COLO829 (cell line): ENCODE data around the gene GUK1.

ENCODE experiments used
- DNase-seq: peaks from one replicate; pipeline ENCODE4 v3.0.0; 2012; ENCODE audit warnings: low spot score

The GUK1 gene

GRCh38 chr1:228139931-228140723 is at the start of gene GUK1:
Gene GUK1, plus strand, starts transcription at chr1:228140279. Its CDS starts 24 bp downstream, at chr1:228140303.
- peak; percentile 99 for DNase-seq

GRCh38 chr1:228090613-228091081 is 49.4 kb upstream of the GUK1 start:
- no peak for DNase-seq

- DNase-seq: no peak
Observed at GRCh38 chr1:228091084-228091483, 49.0 kb upstream of the GUK1 start.

- DNase-seq: no peak
Observed at GRCh38 chr1:228092342-228093049, 47.6 kb upstream of the GUK1 start.

- DNase-seq: no peak
Observed at GRCh38 chr1:228093050-228093906, 46.8 kb upstream of the GUK1 start.

- DNase-seq: no peak
Observed at GRCh38 chr1:228094432-228095016, 45.6 kb upstream of the GUK1 start.

GRCh38 chr1:228095161-228095560 is 44.9 kb upstream of the GUK1 start:
- DNase-seq: no peak

- no peak for DNase-seq
Observed at GRCh38 chr1:228095938-228096337, 44.1 kb upstream of the GUK1 start.

- no peak for DNase-seq
Observed at GRCh38 chr1:228096416-228097332, 43.4 kb upstream of the GUK1 start.

- DNase-seq: no peak
Observed at GRCh38 chr1:228097333-228098081, 42.6 kb upstream of the GUK1 start.

GRCh38 chr1:228098323-228098931 is 41.7 kb upstream of the GUK1 start:
- DNase-seq: no peak

GRCh38 chr1:228099331-228099732 is 40.7 kb upstream of the GUK1 start:
- no peak for DNase-seq

- DNase-seq: no peak
Observed at GRCh38 chr1:228100822-228101613, 39.1 kb upstream of the GUK1 start.

- no peak for DNase-seq
Observed at GRCh38 chr1:228101614-228101993, 38.5 kb upstream of the GUK1 start.

- DNase-seq: no peak
Observed at GRCh38 chr1:228101994-228102790, 37.9 kb upstream of the GUK1 start.

- DNase-seq: peak; percentile 98
Observed at GRCh38 chr1:228102791-228103620, 37.1 kb upstream of the GUK1 start, which contains the start of gene C1orf35. Gene C1orf35, minus strand, starts transcription at chr1:228103325. Its CDS starts 98 bp downstream, at chr1:228103227.
